Dermis microvascular lymphatic vessel endothelial cell (primary cell): ENCODE data around the gene APLN. TPM values are rescaled to one million over a fixed set of nuclear protein-coding genes. Genes with fewer than 3 reads are reported as not detected.

Source experiments
- DNase-seq, 2 donors: peaks; one replicate each; pipeline versions ENCODE4 v3.0.0 to v3.0.0-alpha.2; 2010; ENCODE audit warnings: low read depth in 2 of 2
- total RNA-seq: library from RNA; depleted of rRNA; stranded (reverse); fragments of >200 nt; gene quantifications from 2 replicates; pipeline ENCODE4 v1.2.1, GENCODE V29; 2014

Gene APLN
- total RNA-seq, 1 donor from 2014 or later, result 19.3 TPM

- DNase-seq, result no peak
Observed at GRCh38 chrX:129661369-129661768, 6.6 kb upstream of the APLN start.

GRCh38 chrX:129659861-129660260 lies 5.1 kb upstream of the APLN start:
- no peak for DNase-seq

- DNase-seq, result no peak
Observed at GRCh38 chrX:129659141-129659540, 4.4 kb upstream of the APLN start.

GRCh38 chrX:129658429-129658828 lies 3.7 kb upstream of the APLN start:
- no peak for DNase-seq

- peak in 1 of 2 donors; percentile 46 for DNase-seq
Observed at GRCh38 chrX:129655547-129656249, 942 bp upstream of the APLN start.

- peak in 1 of 2 donors; percentile 26 for DNase-seq
Observed at GRCh38 chrX:129653971-129654651, 645 bp downstream of the APLN start.

GRCh38 chrX:129653181-129653970 lies 1.4 kb downstream of the APLN start:
- no peak for DNase-seq

GRCh38 chrX:129652565-129653169 lies 2.1 kb downstream of the APLN start:
- no peak for DNase-seq

- no peak for DNase-seq
Observed at GRCh38 chrX:129651756-129652564, 2.8 kb downstream of the APLN start.

GRCh38 chrX:129650821-129651510 lies 3.8 kb downstream of the APLN start:
- DNase-seq, result no peak

GRCh38 chrX:129650183-129650689 lies 4.5 kb downstream of the APLN start:
- DNase-seq, result no peak

GRCh38 chrX:129649268-129650182 lies 5.2 kb downstream of the APLN start:
- no peak for DNase-seq

- DNase-seq, result no peak
Observed at GRCh38 chrX:129648514-129649267, 6.1 kb downstream of the APLN start.

GRCh38 chrX:129647418-129648410 lies 7.0 kb downstream of the APLN start:
- DNase-seq, result no peak

- no peak for DNase-seq
Observed at GRCh38 chrX:129646566-129647417, 8.0 kb downstream of the APLN start.

- DNase-seq, result peak in 1 of 2 donors; percentile 43
Observed at GRCh38 chrX:129642641-129643040, 12.1 kb downstream of the APLN start.
